Natural killer cell treated with Interleukin-12 subunit alpha and Interleukin-12 subunit beta and Interleukin-15 and Interleukin-18, amount 100 ng/mL, for 72 hours (primary cell): ENCODE data around the gene WSCD1. TPM values are rescaled to one million over a fixed set of nuclear protein-coding genes. Genes with fewer than 3 reads are reported as not detected.

ENCODE experiments used
- ATAC-seq, 2 donors: fragments of 150-1000 bp; cut with Tn5 transposase in 1 of 2; sonication (Bioruptor Pico), chemical (Tn5 transposase) in 1 of 2; 2 replicates each; pipeline ENCODE4 v1.10.0; 2021
- DNase-seq: peaks from one replicate; pipeline ENCODE4 v3.0.0; 2022; ENCODE audit warnings: low spot score
- H3K27ac Mint-ChIP-seq, 2 donors: 1 replicate in 1 of 2; 2 replicates in 1 of 2; pipeline ENCODE4 v1.8.0; 2022; ENCODE audit warnings: mixed read lengths in 2 of 2, mild to moderate bottlenecking in 1 of 2, moderate library complexity in 1 of 2
- H3K27me3 Mint-ChIP-seq, 2 donors: 1 replicate in 1 of 2; 2 replicates in 1 of 2; pipeline ENCODE4 v1.8.0; 2022; ENCODE audit warnings: mixed read lengths in 2 of 2
- H3K36me3 Mint-ChIP-seq: one replicate; pipeline ENCODE4 v1.8.0; 2022; ENCODE audit warnings: mixed read lengths
- H3K4me1 Mint-ChIP-seq, 2 donors: 1 replicate in 1 of 2; 2 replicates in 1 of 2; pipeline ENCODE4 v1.8.0; 2022; ENCODE audit warnings: low read depth in 2 of 2, mixed read lengths in 2 of 2, mild to moderate bottlenecking in 1 of 2
- H3K4me3 Mint-ChIP-seq: one replicate; pipeline ENCODE4 v1.8.0; 2022; ENCODE audit warnings: mixed read lengths
- H3K9me3 Mint-ChIP-seq: 2 replicates; pipeline ENCODE4 v1.8.0; 2022; ENCODE audit warnings: mixed read lengths
- total RNA-seq, 2 donors: library from RNA; stranded (reverse); gene quantifications; one replicate each; pipeline ENCODE4 v1.2.3, GENCODE V29; 2022

WSCD1 gene
- total RNA-seq, result 1 to 10 TPM in 1 of 2 donors, under 1 TPM in 1; 0.86 to 2.2 TPM

DNA sequence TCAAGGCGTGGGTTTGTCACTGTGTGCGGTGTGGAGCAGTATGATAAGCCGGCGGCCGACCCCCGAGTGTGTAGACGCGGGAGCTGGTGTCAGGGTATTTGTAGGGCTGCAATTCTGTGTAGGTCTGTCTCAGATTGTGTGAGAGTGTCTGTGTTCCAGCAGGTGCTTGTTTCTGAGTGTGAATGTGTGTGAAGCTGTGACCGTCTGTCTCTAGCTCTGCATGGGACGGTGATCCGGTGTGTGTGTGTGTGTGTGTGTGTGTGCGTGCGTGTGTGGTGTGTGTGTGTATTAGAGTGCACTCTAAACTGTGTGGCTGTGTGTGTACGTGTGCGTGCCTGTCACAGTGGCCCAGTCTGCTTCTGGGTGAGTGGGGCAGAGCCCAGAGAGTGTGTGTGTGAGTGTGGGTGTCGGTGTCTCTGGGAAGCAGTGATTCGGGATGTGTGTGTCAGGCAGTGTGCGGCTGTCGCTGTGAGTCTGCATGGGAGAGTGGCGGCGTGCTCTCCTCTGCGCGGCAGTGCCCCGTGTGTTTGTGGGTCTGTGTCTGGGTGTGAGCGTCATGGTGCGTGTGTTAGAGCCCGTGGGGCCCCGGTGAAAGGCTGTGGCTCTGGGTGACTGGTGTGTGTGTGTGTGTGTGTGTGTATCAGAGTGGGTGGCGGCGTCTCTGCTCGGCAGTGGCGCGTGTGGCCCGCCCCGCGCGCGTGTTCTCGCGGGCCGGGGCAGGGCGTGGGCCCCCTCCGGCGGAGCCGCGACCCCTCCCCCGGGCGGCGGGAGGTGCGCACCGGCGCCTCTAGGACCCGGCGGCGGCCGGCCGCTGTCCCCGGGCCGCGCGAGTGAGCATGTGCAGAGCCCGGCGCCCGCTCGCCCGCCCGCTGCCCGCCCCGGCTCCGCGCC is at the start of gene WSCD1:
Gene WSCD1 (plus strand): TSS at position 841 of the 891 bp plus-strand sequence. CDS start 10,280 bp downstream, outside the sequence.
- peak within 1 kb of the TSS in 1 of 2 donors; percentile 9 for H3K27ac Mint-ChIP-seq
- H3K4me1 Mint-ChIP-seq, result peaks cover 13% of the 10 kb centered on the region in 2 donors
- H3K36me3 Mint-ChIP-seq, result peaks cover 8% of the 10 kb centered on the region
- H3K27me3 Mint-ChIP-seq, result peaks cover 33 to 35% of the 10 kb centered on the region in 2 donors
- H3K4me3 Mint-ChIP-seq, result peak within 1 kb of the TSS; percentile 87
- no peak for DNase-seq
- ATAC-seq, result peak; percentile 43 to 71
- H3K9me3 Mint-ChIP-seq, result no peaks in the 10 kb centered on the region

- Mint-ChIP-seq H3K9me3 (no peaks in the 10 kb centered on the region), H3K4me3 (no peak overlapping the region), H3K4me1 (no peaks in the 10 kb centered on the region), H3K27me3 (peaks cover 16 to 21% of the 10 kb centered on the region in 2 donors), H3K27ac (no peak overlapping the region), H3K36me3 (no peaks in the 10 kb centered on the region)
- DNase-seq, result no peak
- no peak for ATAC-seq
Observed at GRCh38 chr17:6021011-6021400, 49.2 kb upstream of the WSCD1 start.

DNA sequence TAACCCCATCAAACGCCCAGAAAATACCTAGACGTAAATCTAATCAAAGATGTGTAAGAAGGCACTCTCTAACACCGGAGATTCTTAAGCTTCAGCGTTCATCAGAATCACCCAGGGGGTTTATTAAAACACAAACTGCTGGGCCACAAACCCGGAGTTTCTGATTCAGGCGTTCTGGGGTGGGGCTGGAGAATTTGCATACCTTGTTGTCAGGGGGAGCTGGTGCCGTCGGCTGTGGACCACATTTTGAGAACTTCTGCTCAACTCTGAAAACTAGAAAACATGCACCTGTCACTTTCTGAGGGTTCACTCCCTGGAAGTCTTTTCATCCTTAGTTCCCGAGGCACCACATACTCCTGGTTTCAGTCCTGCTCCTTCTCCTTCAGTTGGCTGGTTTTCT is 48.6 kb upstream of the WSCD1 start:
- Mint-ChIP-seq H3K9me3 (no peaks in the 10 kb centered on the region), H3K27ac (no peak overlapping the region), H3K4me1 (no peaks in the 10 kb centered on the region), H3K36me3 (no peaks in the 10 kb centered on the region), H3K4me3 (no peak overlapping the region), H3K27me3 (peaks cover 16 to 21% of the 10 kb centered on the region in 2 donors)
- DNase-seq, result no peak
- no peak for ATAC-seq

GRCh38 chr17:6023036-6023831 is 46.9 kb upstream of the WSCD1 start:
- Mint-ChIP-seq H3K27me3 (peaks cover 8 to 13% of the 10 kb centered on the region in 2 donors), H3K4me1 (no peaks in the 10 kb centered on the region), H3K36me3 (no peaks in the 10 kb centered on the region), H3K4me3 (no peak overlapping the region), H3K9me3 (no peaks in the 10 kb centered on the region), H3K27ac (no peak overlapping the region)
- DNase-seq (no peak), ATAC-seq (no peak)

DNA sequence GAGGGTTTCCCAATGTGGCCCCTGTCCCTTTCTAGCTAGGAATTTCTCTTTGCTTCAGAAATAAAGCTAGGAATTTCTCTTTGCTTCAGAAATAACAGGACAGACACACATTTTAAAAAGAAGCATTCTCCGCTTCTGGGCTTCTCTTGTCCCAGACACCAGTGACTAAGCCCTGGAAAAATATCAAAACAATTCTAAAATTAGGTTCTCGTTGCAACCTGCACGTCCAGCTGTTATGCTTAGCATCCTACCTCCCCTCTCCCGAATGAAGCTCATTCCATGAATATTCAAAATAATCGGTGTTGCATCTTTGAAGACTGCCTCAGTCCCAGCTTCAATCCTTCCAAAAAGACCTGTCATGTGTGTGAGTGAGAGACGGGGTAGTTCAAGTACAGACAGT is 45.6 kb upstream of the WSCD1 start:
- no peaks in the 10 kb centered on the region for H3K4me1 Mint-ChIP-seq
- H3K4me3 Mint-ChIP-seq, result no peak overlapping the region
- no peaks in the 10 kb centered on the region for H3K36me3 Mint-ChIP-seq
- no peak for DNase-seq
- no peak for ATAC-seq
- H3K9me3 Mint-ChIP-seq, result no peaks in the 10 kb centered on the region
- H3K27me3 Mint-ChIP-seq, result peaks cover 11 to 18% of the 10 kb centered on the region in 2 donors
- no peak overlapping the region for H3K27ac Mint-ChIP-seq

GRCh38 chr17:6027342-6028024 is 42.7 kb upstream of the WSCD1 start:
- no peaks in the 10 kb centered on the region for H3K4me1 Mint-ChIP-seq
- peaks cover 8 to 21% of the 10 kb centered on the region in 2 donors for H3K27me3 Mint-ChIP-seq
- DNase-seq (no peak), ATAC-seq (no peak)
- H3K27ac Mint-ChIP-seq, result no peak overlapping the region
- H3K9me3 Mint-ChIP-seq, result no peaks in the 10 kb centered on the region
- no peak overlapping the region for H3K4me3 Mint-ChIP-seq
- no peaks in the 10 kb centered on the region for H3K36me3 Mint-ChIP-seq

DNA sequence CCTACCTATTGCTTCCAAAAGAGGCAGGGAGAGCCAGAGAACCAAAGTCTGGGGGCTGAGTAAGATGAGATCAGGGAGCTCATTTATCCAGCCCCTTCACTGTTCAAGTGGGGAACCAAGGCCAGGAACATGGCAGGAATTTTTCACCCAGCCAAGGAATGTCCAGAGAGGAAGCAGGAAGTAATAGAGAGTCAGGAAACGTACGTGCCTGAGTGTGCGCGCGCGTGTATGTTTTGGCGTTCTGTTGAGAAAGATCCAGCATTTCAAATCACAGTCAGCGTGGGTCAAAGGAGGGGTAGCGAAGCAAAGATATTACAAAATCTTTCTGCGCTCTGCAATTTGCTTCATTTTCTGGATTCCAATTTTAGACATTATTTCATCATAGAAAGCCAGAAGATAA is 41.9 kb upstream of the WSCD1 start:
- ATAC-seq (no peak), DNase-seq (no peak)
- Mint-ChIP-seq H3K27me3 (peaks cover 8 to 20% of the 10 kb centered on the region in 2 donors), H3K36me3 (no peaks in the 10 kb centered on the region), H3K4me1 (no peaks in the 10 kb centered on the region), H3K27ac (no peak overlapping the region), H3K4me3 (no peak overlapping the region), H3K9me3 (no peaks in the 10 kb centered on the region)

- Mint-ChIP-seq H3K27me3 (peaks cover 16 to 21% of the 10 kb centered on the region in 2 donors), H3K4me1 (no peaks in the 10 kb centered on the region), H3K36me3 (no peaks in the 10 kb centered on the region), H3K27ac (no peak overlapping the region), H3K4me3 (no peak overlapping the region), H3K9me3 (no peaks in the 10 kb centered on the region)
- DNase-seq (no peak), ATAC-seq (peak; percentile 31 to 46)
Observed at GRCh38 chr17:6035801-6036394, 34.3 kb upstream of the WSCD1 start.

GRCh38 chr17:6040504-6040903 is 29.7 kb upstream of the WSCD1 start:
- peaks cover 8 to 12% of the 10 kb centered on the region in 2 donors for H3K27me3 Mint-ChIP-seq
- H3K4me1 Mint-ChIP-seq, result no peaks in the 10 kb centered on the region
- no peak overlapping the region for H3K27ac Mint-ChIP-seq
- no peak overlapping the region for H3K4me3 Mint-ChIP-seq
- no peaks in the 10 kb centered on the region for H3K9me3 Mint-ChIP-seq
- no peak for ATAC-seq
- H3K36me3 Mint-ChIP-seq, result no peaks in the 10 kb centered on the region
- no peak for DNase-seq

DNA sequence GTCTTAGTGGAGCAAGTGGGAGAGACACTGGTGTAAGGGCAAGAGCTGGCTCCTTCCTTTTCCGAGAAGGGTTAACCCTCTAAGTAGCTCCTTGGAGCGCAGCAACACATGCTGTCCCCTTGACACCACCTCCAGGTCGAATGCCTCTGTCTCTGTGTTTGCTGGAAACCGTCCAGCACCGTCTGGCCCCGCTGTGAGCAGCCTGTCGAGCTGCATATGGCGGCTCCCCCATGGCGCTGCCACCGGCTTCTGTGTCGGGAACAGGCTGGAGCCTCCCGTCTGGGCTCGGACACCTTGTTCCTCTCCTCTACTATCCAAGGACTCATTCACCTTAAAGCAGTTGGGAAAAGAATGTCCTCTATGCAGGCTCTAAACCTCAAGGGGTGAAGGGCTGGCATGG is 28.9 kb upstream of the WSCD1 start:
- Mint-ChIP-seq H3K36me3 (no peaks in the 10 kb centered on the region), H3K27ac (no peak overlapping the region), H3K9me3 (no peaks in the 10 kb centered on the region), H3K27me3 (peaks cover 5 to 10% of the 10 kb centered on the region in 2 donors), H3K4me3 (no peak overlapping the region), H3K4me1 (no peaks in the 10 kb centered on the region)
- ATAC-seq (no peak), DNase-seq (no peak)

DNA sequence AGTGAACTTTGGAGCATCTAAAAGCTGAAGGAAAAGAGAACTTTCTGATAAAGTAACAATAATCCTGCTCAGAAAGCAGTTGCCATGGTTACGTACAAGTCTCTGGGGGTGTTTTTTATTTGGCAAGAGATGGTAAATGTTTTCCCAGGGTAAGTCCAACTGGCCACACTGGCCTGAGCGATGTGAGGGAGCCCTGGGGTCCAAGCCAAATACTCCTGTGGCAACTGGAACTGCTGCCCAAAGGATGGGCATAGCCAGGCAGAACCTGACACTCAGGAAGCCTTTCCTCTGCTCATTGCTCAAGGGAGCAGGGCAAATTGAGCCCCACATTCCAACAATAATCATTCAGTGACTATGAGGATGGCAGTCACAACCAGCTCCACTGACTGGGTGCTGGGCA is 26.8 kb upstream of the WSCD1 start:
- no peaks in the 10 kb centered on the region for H3K4me1 Mint-ChIP-seq
- H3K27ac Mint-ChIP-seq, result no peak overlapping the region
- peaks cover 0 to 8% of the 10 kb centered on the region in 2 donors for H3K27me3 Mint-ChIP-seq
- no peak overlapping the region for H3K4me3 Mint-ChIP-seq
- ATAC-seq (no peak), DNase-seq (no peak)
- no peaks in the 10 kb centered on the region for H3K36me3 Mint-ChIP-seq
- H3K9me3 Mint-ChIP-seq, result no peaks in the 10 kb centered on the region

DNA sequence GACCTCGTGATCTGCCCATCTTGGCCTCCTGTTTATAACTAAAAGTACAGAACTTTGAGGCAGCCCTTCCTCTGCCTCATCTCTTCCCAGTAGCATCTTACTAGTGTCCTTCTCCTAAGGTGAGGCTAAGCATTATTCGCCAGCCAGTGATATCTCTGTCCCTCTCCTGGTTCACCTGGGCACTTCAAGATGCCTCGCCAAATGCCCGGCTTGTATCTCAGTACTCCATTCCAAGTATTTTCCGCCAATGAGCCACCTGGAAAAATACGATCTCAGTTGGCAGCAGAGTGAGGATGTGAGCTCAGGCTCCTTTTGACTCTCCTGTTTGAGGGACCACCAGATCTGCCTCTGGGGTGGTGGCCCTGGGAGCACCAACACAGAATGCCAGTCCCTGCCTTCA is 25.9 kb upstream of the WSCD1 start:
- H3K36me3 Mint-ChIP-seq, result no peaks in the 10 kb centered on the region
- no peak overlapping the region for H3K27ac Mint-ChIP-seq
- no peaks in the 10 kb centered on the region for H3K4me1 Mint-ChIP-seq
- H3K4me3 Mint-ChIP-seq, result no peak overlapping the region
- peaks cover 2 to 9% of the 10 kb centered on the region in 2 donors for H3K27me3 Mint-ChIP-seq
- no peaks in the 10 kb centered on the region for H3K9me3 Mint-ChIP-seq
- ATAC-seq (no peak), DNase-seq (no peak)

- H3K4me3 Mint-ChIP-seq, result no peak overlapping the region
- H3K27me3 Mint-ChIP-seq, result peaks cover 8 to 12% of the 10 kb centered on the region in 2 donors
- H3K27ac Mint-ChIP-seq, result no peak overlapping the region
- no peaks in the 10 kb centered on the region for H3K9me3 Mint-ChIP-seq
- no peaks in the 10 kb centered on the region for H3K36me3 Mint-ChIP-seq
- no peak for ATAC-seq
- DNase-seq, result no peak
- no peaks in the 10 kb centered on the region for H3K4me1 Mint-ChIP-seq
Observed at GRCh38 chr17:6045621-6046357, 24.4 kb upstream of the WSCD1 start.
